VCaP (cell line): ENCODE measurements around the gene SMARCA2.
A peak's percentile ranks its signal among the peaks of the same experiment; 100 is the strongest.

Experiments used
- H3K27ac ChIP-seq: fragments of 450-650 bp; 2 replicates; pipeline ENCODE4 v1.5.1; 2017
- TF ChIP-seq, protein P1 (sequence below): fragments of 450-650 bp; conservative IDR thresholded peaks from 2 replicates; pipeline ENCODE4 v1.5.1; 2017; ENCODE audit warnings: mild to moderate bottlenecking, moderate library complexity

SMARCA2 gene

GRCh38 chr9:2217540-2217939 is 202.4 kb downstream of the SMARCA2 start:
- H3K27ac ChIP-seq = no peak overlapping the region
- TF ChIP-seq, protein P1, sequence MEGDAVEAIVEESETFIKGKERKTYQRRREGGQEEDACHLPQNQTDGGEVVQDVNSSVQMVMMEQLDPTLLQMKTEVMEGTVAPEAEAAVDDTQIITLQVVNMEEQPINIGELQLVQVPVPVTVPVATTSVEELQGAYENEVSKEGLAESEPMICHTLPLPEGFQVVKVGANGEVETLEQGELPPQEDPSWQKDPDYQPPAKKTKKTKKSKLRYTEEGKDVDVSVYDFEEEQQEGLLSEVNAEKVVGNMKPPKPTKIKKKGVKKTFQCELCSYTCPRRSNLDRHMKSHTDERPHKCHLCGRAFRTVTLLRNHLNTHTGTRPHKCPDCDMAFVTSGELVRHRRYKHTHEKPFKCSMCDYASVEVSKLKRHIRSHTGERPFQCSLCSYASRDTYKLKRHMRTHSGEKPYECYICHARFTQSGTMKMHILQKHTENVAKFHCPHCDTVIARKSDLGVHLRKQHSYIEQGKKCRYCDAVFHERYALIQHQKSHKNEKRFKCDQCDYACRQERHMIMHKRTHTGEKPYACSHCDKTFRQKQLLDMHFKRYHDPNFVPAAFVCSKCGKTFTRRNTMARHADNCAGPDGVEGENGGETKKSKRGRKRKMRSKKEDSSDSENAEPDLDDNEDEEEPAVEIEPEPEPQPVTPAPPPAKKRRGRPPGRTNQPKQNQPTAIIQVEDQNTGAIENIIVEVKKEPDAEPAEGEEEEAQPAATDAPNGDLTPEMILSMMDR = no peak

GRCh38 chr9:2220036-2220435 is 204.9 kb downstream of the SMARCA2 start:
- H3K27ac ChIP-seq = no peak overlapping the region
- TF ChIP-seq, protein P1 = no peak

- TF ChIP-seq, protein P1 = no peak
These were observed 212.2 kb downstream of the SMARCA2 start for GRCh38 chr9:2227144-2227867.

GRCh38 chr9:2228132-2228531 is 213.0 kb downstream of the SMARCA2 start:
- TF ChIP-seq, protein P1 = 0 out of 2 replicates have a peak, but pooled peaks have one; percentile 19
- no peak overlapping the region for H3K27ac ChIP-seq

More at GRCh38 chr9:2227144-2227867, 212.2 kb downstream of the SMARCA2 start:
- no peak overlapping the region for H3K27ac ChIP-seq

- no peak overlapping the region for H3K27ac ChIP-seq
- TF ChIP-seq, protein P1 = no peak
These were observed 213.5 kb downstream of the SMARCA2 start for GRCh38 chr9:2228641-2229040.

DNA sequence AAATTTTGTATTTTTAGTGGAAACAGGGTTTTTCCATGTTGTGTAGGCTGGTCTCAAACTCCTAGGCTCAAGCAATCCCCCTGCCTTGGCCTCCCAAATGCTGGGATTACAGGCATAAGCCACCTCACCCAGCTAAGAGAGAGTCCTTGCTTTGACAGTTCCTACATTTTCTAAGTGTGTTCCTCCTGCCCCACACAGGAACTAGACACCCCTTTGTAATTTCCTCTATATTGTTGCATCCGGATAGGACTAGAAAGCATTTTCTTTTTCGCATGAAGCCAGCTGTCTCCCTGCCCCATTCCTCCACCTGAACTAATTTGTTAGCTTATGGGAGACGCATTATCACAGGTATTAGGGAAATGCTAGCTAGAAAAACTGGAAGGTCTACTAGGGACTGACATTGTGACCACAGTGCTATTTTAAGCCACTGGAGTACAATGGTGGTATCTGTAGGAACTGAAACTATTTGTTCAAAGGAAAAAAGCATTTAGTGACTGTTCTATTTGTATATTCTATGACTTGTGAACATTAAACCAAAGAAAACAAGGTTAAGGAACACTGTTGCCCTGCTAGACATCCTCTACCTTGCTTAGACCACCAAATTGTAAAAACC is 214.1 kb downstream of the SMARCA2 start:
- no peak overlapping the region for H3K27ac ChIP-seq

DNA sequence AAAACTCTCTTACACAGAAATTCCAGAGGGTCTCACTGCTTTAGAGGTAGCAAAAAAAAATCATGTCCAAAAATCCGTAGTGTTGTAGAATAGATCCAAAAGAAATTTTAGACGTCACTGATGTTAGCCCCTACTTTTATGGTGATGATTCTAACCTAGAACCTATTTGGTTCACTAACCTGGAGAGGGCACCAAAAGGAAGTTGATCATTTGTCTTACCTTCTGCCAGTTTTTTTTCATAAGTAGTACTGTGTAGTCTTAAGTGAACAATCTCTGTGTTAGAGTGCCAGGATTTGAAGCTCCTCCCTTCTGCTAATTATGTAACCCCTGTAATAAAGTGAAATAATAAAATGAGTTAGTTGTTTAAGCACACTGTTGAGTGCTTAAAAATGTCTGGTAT is 215.2 kb downstream of the SMARCA2 start:
- TF ChIP-seq, protein P1 = no peak
- H3K27ac ChIP-seq = no peak overlapping the region

More for the DNA sequence above, 214.1 kb downstream of the SMARCA2 start:
- TF ChIP-seq, protein P1 = no peak
